DMS53 (cell line): ENCODE data around the gene IPO4.

Experiments
- DNase-seq: peaks from one replicate; lab custom pipeline; 2025; lab: John Stamatoyannopoulos, UW

The IPO4 gene

GRCh38 chr14:24194873-24195185 is 6.2 kb upstream of the IPO4 start:
- no peak for DNase-seq

GRCh38 chr14:24194186-24194872 is 5.7 kb upstream of the IPO4 start:
- no peak for DNase-seq

GRCh38 chr14:24192933-24193332 is 4.3 kb upstream of the IPO4 start:
- DNase-seq, result no peak

GRCh38 chr14:24190416-24190815 is 1.8 kb upstream of the IPO4 start:
- no peak for DNase-seq

GRCh38 chr14:24189460-24189859 is 844 bp upstream of the IPO4 start:
- DNase-seq, result no peak

GRCh38 chr14:24189059-24189375 is 401 bp upstream of the IPO4 start:
- no peak for DNase-seq

- DNase-seq, result no peak
Measured at GRCh38 chr14:24187539-24187915, 1.1 kb downstream of the IPO4 start.

GRCh38 chr14:24186831-24187538 is 1.6 kb downstream of the IPO4 start:
- no peak for DNase-seq

- DNase-seq, result no peak
Measured at GRCh38 chr14:24185741-24186140, 2.9 kb downstream of the IPO4 start.

- DNase-seq, result no peak
Measured at GRCh38 chr14:24185026-24185425, 3.6 kb downstream of the IPO4 start.

GRCh38 chr14:24184104-24184970 is 4.3 kb downstream of the IPO4 start:
- no peak for DNase-seq

- no peak for DNase-seq
Measured at GRCh38 chr14:24183014-24183481, 5.6 kb downstream of the IPO4 start.

GRCh38 chr14:24182110-24182882 is 6.3 kb downstream of the IPO4 start:
- no peak for DNase-seq

GRCh38 chr14:24181371-24182077 is 7.1 kb downstream of the IPO4 start:
- no peak for DNase-seq

- DNase-seq, result peak; percentile 51
Measured at GRCh38 chr14:24179961-24180796, 8.4 kb downstream of the IPO4 start.

GRCh38 chr14:24179294-24179960 is 9.2 kb downstream of the IPO4 start:
- DNase-seq, result no peak

- no peak for DNase-seq
Measured at GRCh38 chr14:24178399-24179178, 10.0 kb downstream of the IPO4 start.

GRCh38 chr14:24177891-24178290 is 10.7 kb downstream of the IPO4 start:
- no peak for DNase-seq
